ENCODE results near the gene MLXIP. TPM values are rescaled to one million over a fixed set of nuclear protein-coding genes. Genes with fewer than 3 reads are reported as not detected.

The MLXIP gene
- polyA plus RNA-seq, 1 donor from 2014 or later, result 9.2 TPM

DNA sequence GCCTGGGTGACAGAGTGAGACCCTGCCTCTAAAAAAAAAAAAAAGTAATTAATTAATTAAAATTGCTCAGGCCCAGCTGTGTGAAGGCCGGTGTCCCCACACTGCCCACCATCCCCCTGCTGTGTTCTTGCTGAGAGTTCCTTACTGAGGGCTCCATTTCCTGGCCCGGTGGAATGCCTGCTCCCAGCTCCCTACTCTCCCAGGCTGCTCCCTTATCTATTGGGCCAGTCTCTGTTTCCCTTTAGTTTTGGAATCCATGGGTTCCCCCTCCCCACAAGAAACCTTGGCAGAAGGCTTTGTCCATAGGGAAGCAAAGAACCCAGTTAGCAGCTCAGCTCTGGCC lies 19.0 kb downstream of the MLXIP start:
- no peak overlapping the region for H3K27ac ChIP-seq (ENCODE audit: low read length)
- H3F3A ChIP-seq (ENCODE audit: insufficient read depth, low read length, poor library complexity, severe bottlenecking), result peaks cover 3% of the 10 kb centered on the region
- H3K9me3 ChIP-seq (ENCODE audit: low read length), result peaks cover 4% of the 10 kb centered on the region
- H2AFZ ChIP-seq (ENCODE audit: low read depth, low read length), result no peak overlapping the region
- no peaks in the 10 kb centered on the region for H3K9me2 ChIP-seq (ENCODE audit: insufficient read depth, low read length)
- no peaks in the 10 kb centered on the region for H4K20me1 ChIP-seq (ENCODE audit: insufficient read depth)
- no peaks in the 10 kb centered on the region for H3K36me3 ChIP-seq (ENCODE audit: insufficient read depth, low read length)
- H3K79me2 ChIP-seq (replicated peaks; ENCODE audit: insufficient read depth, low read length), result no peaks in the 10 kb centered on the region
- H3K4me3 ChIP-seq (ENCODE audit: low read length), result no peak overlapping the region
- no peak overlapping the region for H3K4me2 ChIP-seq (ENCODE audit: low read length)
- H3K9ac ChIP-seq (ENCODE audit: low read length), result no peak overlapping the region
- no peak for TF ChIP-seq POLR2AphosphoS5 (IDR thresholded peaks at IDR 0.05)
- TF ChIP-seq SMC3 (conservative IDR thresholded peaks at IDR 0.05; ENCODE audit: poor library complexity), result no peak
- no peak for TF ChIP-seq RAD21 (conservative IDR thresholded peaks at IDR 0.05)
- TF ChIP-seq, protein P1, sequence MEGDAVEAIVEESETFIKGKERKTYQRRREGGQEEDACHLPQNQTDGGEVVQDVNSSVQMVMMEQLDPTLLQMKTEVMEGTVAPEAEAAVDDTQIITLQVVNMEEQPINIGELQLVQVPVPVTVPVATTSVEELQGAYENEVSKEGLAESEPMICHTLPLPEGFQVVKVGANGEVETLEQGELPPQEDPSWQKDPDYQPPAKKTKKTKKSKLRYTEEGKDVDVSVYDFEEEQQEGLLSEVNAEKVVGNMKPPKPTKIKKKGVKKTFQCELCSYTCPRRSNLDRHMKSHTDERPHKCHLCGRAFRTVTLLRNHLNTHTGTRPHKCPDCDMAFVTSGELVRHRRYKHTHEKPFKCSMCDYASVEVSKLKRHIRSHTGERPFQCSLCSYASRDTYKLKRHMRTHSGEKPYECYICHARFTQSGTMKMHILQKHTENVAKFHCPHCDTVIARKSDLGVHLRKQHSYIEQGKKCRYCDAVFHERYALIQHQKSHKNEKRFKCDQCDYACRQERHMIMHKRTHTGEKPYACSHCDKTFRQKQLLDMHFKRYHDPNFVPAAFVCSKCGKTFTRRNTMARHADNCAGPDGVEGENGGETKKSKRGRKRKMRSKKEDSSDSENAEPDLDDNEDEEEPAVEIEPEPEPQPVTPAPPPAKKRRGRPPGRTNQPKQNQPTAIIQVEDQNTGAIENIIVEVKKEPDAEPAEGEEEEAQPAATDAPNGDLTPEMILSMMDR (IDR thresholded peaks at IDR 0.05; ENCODE audit: poor library complexity, severe bottlenecking), result no peak
- TF ChIP-seq EP300 (conservative IDR thresholded peaks at IDR 0.05; ENCODE audit: poor library complexity, severe bottlenecking), result no peak
- TF ChIP-seq TAF1 (IDR thresholded peaks at IDR 0.05; ENCODE audit: low read depth), result no peak
- no peaks in the 10 kb centered on the region for H3K27me3 ChIP-seq (ENCODE audit: insufficient read depth, low read depth, low read length)

GRCh38 chr12:122097927-122098756 lies 19.6 kb downstream of the MLXIP start:
- no peak overlapping the region for H3K27ac ChIP-seq (ENCODE audit: low read length)
- no peaks in the 10 kb centered on the region for H3K27me3 ChIP-seq (ENCODE audit: insufficient read depth, low read depth, low read length)
- H3K9me3 ChIP-seq (ENCODE audit: low read length), result peaks cover 4% of the 10 kb centered on the region
- no peak overlapping the region for H2AFZ ChIP-seq (ENCODE audit: low read depth, low read length)
- TF ChIP-seq REST (IDR thresholded peaks at IDR 0.05; ENCODE audit: borderline replicate concordance) (no peak), SMC3 (conservative IDR thresholded peaks at IDR 0.05; ENCODE audit: poor library complexity) (no peak)
- TF ChIP-seq, protein P1 (IDR thresholded peaks at IDR 0.05; ENCODE audit: poor library complexity, severe bottlenecking), result no peak
- peaks cover 3% of the 10 kb centered on the region for H3F3A ChIP-seq (ENCODE audit: insufficient read depth, low read length, poor library complexity, severe bottlenecking)
- no peak overlapping the region for H3K9ac ChIP-seq (ENCODE audit: low read length)
- no peaks in the 10 kb centered on the region for H3K36me3 ChIP-seq (ENCODE audit: insufficient read depth, low read length)
- H4K20me1 ChIP-seq (ENCODE audit: insufficient read depth), result no peaks in the 10 kb centered on the region
- H3K9me2 ChIP-seq (ENCODE audit: insufficient read depth, low read length), result no peaks in the 10 kb centered on the region
- H3K4me2 ChIP-seq (ENCODE audit: low read length), result no peak overlapping the region
- no peaks in the 10 kb centered on the region for H3K79me2 ChIP-seq (replicated peaks; ENCODE audit: insufficient read depth, low read length)
- no peak overlapping the region for H3K4me3 ChIP-seq (ENCODE audit: low read length)

Data from neural cell (in vitro differentiated cells).